PC-9 (cell line): ENCODE results near the gene ESR2. TPM values are rescaled to one million over a fixed set of nuclear protein-coding genes. Genes with fewer than 3 reads are reported as not detected.
"Not testable (repeated sequence)": the region's sequence is repeated elsewhere in the genome, so short reads cannot be mapped to it uniquely, and the experiment has no call there.

Source experiments
- BruUV-seq: library from RNA; stranded (reverse); fragments of 400-500 nt; replicated peaks from 2 replicates; lab custom pipeline; 2021; lab: Mats Ljungman, UMichigan
- CTCF ChIA-PET: fragments of 300-600 bp; sonication (Branson Sonifier 250); formaldehyde crosslinking; loops from one replicate; lab custom pipeline; 2022; ENCODE audit warnings: antibody characterized with exemption; lab: Charles Lee
- POLR2A ChIA-PET: fragments of 300-600 bp; sonication (Branson Sonifier 250); formaldehyde crosslinking; loops from one replicate; lab custom pipeline; 2022; ENCODE audit warnings: antibody characterized with exemption; ENCODE audit not compliant: unreplicated experiment; lab: Charles Lee
- DNase-seq, 2 experiments: peaks; one replicate each; pipeline versions ENCODE4 v3.0.0 to v3.0.0-alpha.2; 2015 to 2022; ENCODE audit warnings: mixed read lengths in 1 of 2
- H2AFZ ChIP-seq: fragments of 200-600 bp; sonication (generic); 2 replicates; pipeline ENCODE4 v1.8.1; 2017; ENCODE audit warnings: antibody characterized with exemption
- H3F3A ChIP-seq: fragments of 200-600 bp; sonication (generic); 2 replicates; pipeline ENCODE4 v1.8.1; 2017; ENCODE audit warnings: antibody characterized with exemption, mild to moderate bottlenecking, low read depth; ENCODE audit not compliant: insufficient read depth
- H3K27ac ChIP-seq: fragments of 200-600 bp; sonication (generic); 2 replicates; pipeline ENCODE4 v1.6.1; 2016; ENCODE audit warnings: mixed run types
- H3K27me3 ChIP-seq: fragments of 200-600 bp; sonication (generic); 2 replicates; pipeline ENCODE4 v1.6.1; 2016; ENCODE audit warnings: low read depth, mixed run types; ENCODE audit not compliant: insufficient read depth
- H3K36me3 ChIP-seq: fragments of 200-600 bp; sonication (generic); 2 replicates; pipeline ENCODE4 v1.6.1; 2016; ENCODE audit warnings: low read depth, mixed run types
- H3K4me1 ChIP-seq: fragments of 200-600 bp; sonication (generic); replicated peaks from 2 replicates; pipeline ENCODE4 v1.6.1; 2016; ENCODE audit warnings: mixed run types; ENCODE audit not compliant: insufficient read depth
- H3K4me2 ChIP-seq: fragments of 200-600 bp; sonication (generic); 2 replicates; pipeline ENCODE4 v1.6.1; 2017; ENCODE audit warnings: mixed run types
- H3K4me3 ChIP-seq: fragments of 200-600 bp; sonication (generic); 2 replicates; pipeline ENCODE4 v1.6.1; 2016; ENCODE audit warnings: mixed run types
- H3K79me2 ChIP-seq: fragments of 200-600 bp; sonication (generic); 2 replicates; pipeline ENCODE4 v1.6.1; 2017; ENCODE audit warnings: low read depth, mixed run types
- H3K9me2 ChIP-seq: fragments of 200-600 bp; sonication (generic); 2 replicates; pipeline ENCODE4 v1.8.1; 2017; ENCODE audit warnings: mild to moderate bottlenecking; ENCODE audit not compliant: insufficient read depth
- H3K9me3 ChIP-seq: fragments of 200-600 bp; sonication (generic); 2 replicates; pipeline ENCODE4 v1.8.1; 2016; ENCODE audit warnings: low read depth; ENCODE audit not compliant: insufficient read depth
- H4K20me1 ChIP-seq: fragments of 200-600 bp; sonication (generic); 2 replicates; pipeline ENCODE4 v1.8.1; 2017; ENCODE audit not compliant: insufficient read depth
- CTCF ChIP-seq: fragments of 200-600 bp; sonication (generic); conservative IDR thresholded peaks from 2 replicates; pipeline ENCODE4 v1.6.1; 2017; ENCODE audit warnings: mixed run types, antibody characterized with exemption, mild to moderate bottlenecking, moderate library complexity
- EZH2 ChIP-seq: fragments of 200-600 bp; sonication (generic); IDR thresholded peaks from 2 replicates; pipeline ENCODE4 v1.8.0; 2017; ENCODE audit warnings: antibody characterized with exemption, low read depth
- intact Hi-C: fragments of 100-400 bp; cut with micrococcal nuclease; formaldehyde crosslinking; loops from one replicate; pipeline ENCODE4 v1.10.0; 2022; ENCODE audit not compliant: unreplicated experiment
- total RNA-seq: library from RNA; stranded (reverse); gene quantifications from 2 replicates; pipeline ENCODE4 v1.2.3, GENCODE V29; 2021

The ESR2 gene
- total RNA-seq, 1 experiment from 2014 or later = 0.20 TPM

- intact Hi-C loops = no loop called here
- H3K4me2 ChIP-seq = no peak overlapping the region
- no peaks in the 10 kb centered on the region for H3F3A ChIP-seq
- no peaks in the 10 kb centered on the region for H3K27me3 ChIP-seq
- BruUV-seq = no TSS peak
- ChIA-PET CTCF (no interaction called here), POLR2A (interaction anchor here (0.6 kb wide), 1 partner anchor 650 kb away, joined by 3 read pairs; the partner anchor contains the start of gene PLEKHG3)
- H2AFZ ChIP-seq = no peak overlapping the region
- no peaks in the 10 kb centered on the region for H3K9me2 ChIP-seq
- H3K9me3 ChIP-seq = no peaks in the 10 kb centered on the region
- no peaks in the 10 kb centered on the region for H4K20me1 ChIP-seq
- H3K79me2 ChIP-seq = no peaks in the 10 kb centered on the region
- no peaks in the 10 kb centered on the region for H3K36me3 ChIP-seq
- no peaks in the 10 kb centered on the region for H3K4me1 ChIP-seq
- no peak for TF ChIP-seq EZH2
- no peak for TF ChIP-seq CTCF
- H3K4me3 ChIP-seq = no peak overlapping the region
- DNase-seq = no peak
- H3K27ac ChIP-seq = no peak overlapping the region
Observed at GRCh38 chr14:64053694-64054669, 240.2 kb downstream of the ESR2 start.

- no peaks in the 10 kb centered on the region for H3K36me3 ChIP-seq
- no peaks in the 10 kb centered on the region for H3K9me2 ChIP-seq
- BruUV-seq = no TSS peak
- H3K4me2 ChIP-seq = no peak overlapping the region
- ChIA-PET CTCF (no interaction called here), POLR2A (no interaction called here)
- H3K27ac ChIP-seq = no peak overlapping the region
- H2AFZ ChIP-seq = no peak overlapping the region
- intact Hi-C loops = no loop called here
- H3K27me3 ChIP-seq = no peaks in the 10 kb centered on the region
- no peaks in the 10 kb centered on the region for H3K9me3 ChIP-seq
- no peak for DNase-seq
- H3K79me2 ChIP-seq = no peaks in the 10 kb centered on the region
- no peak for TF ChIP-seq CTCF
- no peak for TF ChIP-seq EZH2
- H4K20me1 ChIP-seq = no peaks in the 10 kb centered on the region
- no peak overlapping the region for H3K4me3 ChIP-seq
- no peaks in the 10 kb centered on the region for H3F3A ChIP-seq
- H3K4me1 ChIP-seq = no peaks in the 10 kb centered on the region
Observed at GRCh38 chr14:64049616-64050381, 244.4 kb downstream of the ESR2 start.

GRCh38 chr14:64045091-64045490 is 249.1 kb downstream of the ESR2 start:
- no TSS peak for BruUV-seq
- no peaks in the 10 kb centered on the region for H3K36me3 ChIP-seq
- H3K4me3 ChIP-seq = no peak overlapping the region
- H4K20me1 ChIP-seq = no peaks in the 10 kb centered on the region
- no peak overlapping the region for H3K4me2 ChIP-seq
- H3K9me3 ChIP-seq = peaks cover 2% of the 10 kb centered on the region; the same call in 1 of the 2 replicates
- no peak overlapping the region for H2AFZ ChIP-seq
- DNase-seq = no peak
- no peaks in the 10 kb centered on the region for H3K79me2 ChIP-seq
- H3K27me3 ChIP-seq = no peaks in the 10 kb centered on the region
- CTCF ChIA-PET = no interaction called here
- no peak overlapping the region for H3K27ac ChIP-seq
- POLR2A ChIA-PET = no interaction called here
- TF ChIP-seq CTCF (no peak), EZH2 (no peak)
- H3K4me1 ChIP-seq = no peaks in the 10 kb centered on the region
- intact Hi-C loops = no loop called here
- no peaks in the 10 kb centered on the region; the same call in 1 of the 2 replicates for H3F3A ChIP-seq
- H3K9me2 ChIP-seq = peaks cover 3% of the 10 kb centered on the region; the same call in 1 of the 2 replicates

GRCh38 chr14:64043296-64043695 is 250.9 kb downstream of the ESR2 start:
- H3K79me2 ChIP-seq, H3K9me2 ChIP-seq, POLR2A ChIA-PET, H4K20me1 ChIP-seq, H3K27me3 ChIP-seq, CTCF ChIA-PET, H2AFZ ChIP-seq, H3K9me3 ChIP-seq, H3K36me3 ChIP-seq, H3F3A ChIP-seq, DNase-seq, H3K4me3 ChIP-seq, H3K4me2 ChIP-seq, H3K27ac ChIP-seq, intact Hi-C loops, H3K4me1 ChIP-seq, BruUV-seq: not testable (repeated sequence)
